Activated naive CD4-positive, alpha-beta T cell treated with Interleukin-2 at 50 U/mL for 16 hours (primary cell): ENCODE measurements around the gene EDNRA.

Source experiments
- DNase-seq: peaks from one replicate; pipeline ENCODE4 v3.0.0-alpha.2; 2020

Gene EDNRA

DNA sequence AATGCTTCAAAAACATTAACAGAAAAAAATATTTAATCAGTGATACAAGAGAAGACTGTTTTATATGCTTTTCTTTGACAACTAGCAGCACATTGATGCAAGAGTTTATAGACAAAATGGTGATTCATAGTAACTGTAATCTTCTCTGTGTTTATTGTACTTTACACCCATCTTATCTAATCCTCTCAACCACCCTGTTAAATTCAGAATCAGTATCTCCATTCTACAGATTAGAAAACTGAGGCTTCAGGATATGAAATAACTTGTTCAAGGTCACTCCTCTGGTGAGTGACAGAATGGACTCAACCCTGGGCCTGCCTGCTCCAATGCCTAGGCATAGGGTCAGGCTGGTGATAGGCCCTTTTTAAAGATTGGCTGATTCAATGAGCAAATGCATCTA, 110.2 kb downstream of the EDNRA start:
- no peak for DNase-seq

DNA sequence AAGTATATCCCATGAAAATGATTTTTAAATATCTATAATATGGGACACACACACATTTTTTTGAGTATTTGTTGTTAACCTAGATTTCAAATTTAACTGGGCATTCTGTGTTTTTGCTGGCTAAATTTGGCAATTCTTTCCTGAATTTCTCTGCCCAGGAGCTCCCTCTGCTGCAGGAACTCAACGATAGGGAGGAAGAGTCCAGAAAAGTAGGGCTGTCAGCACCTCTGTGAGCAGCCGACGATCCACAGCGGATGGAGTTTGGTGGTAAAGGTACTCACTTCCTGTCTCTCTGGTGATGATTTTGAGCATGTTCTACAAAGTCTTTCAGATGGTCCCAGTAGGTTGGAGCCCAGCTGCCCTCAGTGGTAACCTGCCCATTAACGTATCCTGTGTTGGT, 113.2 kb downstream of the EDNRA start:
- no peak for DNase-seq
